Activated T-helper 1 cell treated with Interleukin-2 at 50 U/mL for 16 hours (primary cell): Measurements from ENCODE around the gene WDR64.
"Not testable (repeated sequence)": the region's sequence is repeated elsewhere in the genome, so short reads cannot be mapped to it uniquely, and the experiment has no call there.

Experiments used
- DNase-seq: peaks from one replicate; pipeline ENCODE4 v3.0.0-alpha.2; 2020; ENCODE audit warnings: low read depth

Gene WDR64

DNA sequence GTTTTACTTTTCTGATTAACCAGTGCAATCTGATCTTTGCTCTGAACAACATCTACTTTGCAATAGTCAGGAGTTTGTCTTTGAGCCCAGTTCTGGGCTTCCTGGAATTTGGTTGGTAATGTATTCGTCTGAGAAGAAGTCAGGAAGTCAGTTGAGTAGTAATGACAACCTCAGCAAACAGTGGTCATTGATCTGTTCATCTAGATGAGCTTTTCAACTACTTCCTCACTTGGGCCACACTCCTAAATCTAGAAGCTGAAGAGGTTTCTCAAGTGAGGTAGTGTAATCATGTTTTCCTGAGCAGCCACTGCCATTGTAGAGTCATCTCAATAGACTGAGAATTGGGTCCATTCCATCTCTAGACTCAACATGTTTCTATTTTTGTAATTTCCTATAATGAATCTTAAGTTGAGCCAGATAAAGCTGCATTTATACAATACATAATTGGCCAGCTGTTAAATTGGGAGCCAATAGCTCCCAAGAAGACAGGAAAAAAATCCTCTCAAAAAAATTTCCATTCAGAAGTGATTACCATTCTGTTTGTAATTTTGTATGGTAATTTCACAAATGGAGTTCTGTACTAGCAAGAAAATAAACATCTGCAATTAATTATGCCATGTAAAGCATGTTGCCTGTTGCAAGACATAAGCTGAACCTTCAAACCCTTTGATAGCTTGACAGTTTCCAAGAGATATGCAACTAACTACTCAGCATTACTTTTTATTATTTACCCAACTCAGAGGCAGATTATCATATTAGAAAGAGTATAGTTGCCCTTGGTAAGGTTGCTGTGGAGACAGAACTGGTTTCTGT lies 49.6 kb downstream of the WDR64 start:
- DNase-seq: no peak

DNA sequence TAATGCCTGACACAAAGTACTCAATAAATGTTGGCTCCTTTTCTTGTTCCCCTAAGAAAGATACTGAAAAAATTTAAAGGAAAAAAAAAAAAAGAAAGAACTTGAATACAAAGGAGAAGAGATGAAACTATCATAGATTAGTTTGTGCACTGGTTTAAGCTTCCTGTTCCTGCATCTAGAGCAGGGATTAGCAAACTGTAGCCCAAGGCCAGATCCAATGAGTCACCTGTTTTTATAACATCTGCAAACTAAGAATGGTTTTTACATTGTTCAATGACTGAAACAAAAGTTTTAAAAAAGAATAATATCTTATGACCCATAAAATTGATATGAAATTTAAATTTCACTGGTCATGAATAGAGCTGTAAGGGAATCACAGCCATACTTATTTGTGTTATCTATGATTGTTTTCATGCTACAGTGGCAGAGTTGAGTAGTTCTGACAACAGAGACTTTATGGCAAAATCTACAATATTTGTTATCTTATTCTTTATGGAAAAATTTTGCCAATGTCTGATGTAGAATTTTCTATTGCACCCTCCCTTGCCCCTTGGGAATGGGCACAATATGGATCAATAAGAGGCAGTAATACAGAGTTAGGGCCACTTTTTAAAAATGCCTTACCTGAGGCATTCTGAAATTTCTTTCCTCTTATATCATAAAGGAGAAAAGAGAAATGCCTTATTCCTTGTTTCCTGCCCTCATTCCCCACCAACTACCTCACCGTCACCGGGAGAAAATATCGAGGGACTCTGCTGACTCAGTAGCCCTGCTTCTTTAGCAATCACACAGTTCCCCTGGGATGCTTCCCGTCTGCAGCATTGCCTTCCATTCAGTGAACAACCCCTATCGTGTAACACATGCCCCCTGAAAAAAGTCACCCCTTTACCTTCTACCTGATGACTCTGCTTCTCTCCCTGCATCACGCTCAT lies 50.6 kb downstream of the WDR64 start:
- no peak for DNase-seq

- DNase-seq: not testable (repeated sequence)
Observed at GRCh38 chr1:241703739-241704138, 51.7 kb downstream of the WDR64 start.

DNA sequence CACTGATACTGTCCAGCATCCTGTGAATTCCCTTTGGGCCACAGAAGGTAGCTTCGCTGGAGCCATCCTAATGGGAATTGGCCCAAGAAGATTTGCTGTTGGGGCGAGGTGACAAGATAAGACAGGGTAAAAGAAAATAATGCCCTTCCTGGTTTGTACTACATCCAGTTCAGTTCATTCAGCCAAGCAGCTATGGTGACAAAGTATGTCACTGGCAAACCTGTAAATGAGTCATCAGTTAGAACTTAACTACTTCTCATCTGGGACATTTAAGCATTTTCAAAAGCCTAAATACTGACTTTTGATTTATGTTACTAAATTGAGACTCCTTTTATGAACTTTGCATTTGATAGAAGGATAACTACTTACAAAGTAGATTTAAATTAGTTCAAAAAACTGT lies 54.2 kb downstream of the WDR64 start:
- no peak for DNase-seq

GRCh38 chr1:241706967-241707366 lies 54.9 kb downstream of the WDR64 start:
- no peak for DNase-seq

- no peak for DNase-seq
Observed at GRCh38 chr1:241707442-241707841, 55.4 kb downstream of the WDR64 start.

DNA sequence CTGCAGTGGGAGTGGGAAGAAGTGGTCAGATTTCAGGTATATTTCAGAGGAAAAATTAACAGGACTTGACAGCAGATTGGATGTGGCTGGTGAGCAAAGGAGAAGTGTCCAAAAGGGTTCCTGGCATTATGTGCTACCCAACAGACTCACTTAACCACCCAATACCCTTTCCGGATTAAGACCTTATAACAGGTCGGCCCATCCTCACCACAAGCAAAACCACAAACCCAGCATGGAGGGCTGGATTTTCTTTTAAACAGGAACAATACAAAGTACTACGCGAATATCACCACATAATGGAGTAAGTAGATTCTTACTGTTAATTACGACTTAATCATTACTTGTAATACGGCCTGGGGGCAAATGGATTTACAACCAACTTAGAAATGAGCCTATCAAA lies 59.2 kb downstream of the WDR64 start:
- no peak for DNase-seq

- DNase-seq: no peak
Observed at GRCh38 chr1:241713316-241713715, 61.2 kb downstream of the WDR64 start.

DNA sequence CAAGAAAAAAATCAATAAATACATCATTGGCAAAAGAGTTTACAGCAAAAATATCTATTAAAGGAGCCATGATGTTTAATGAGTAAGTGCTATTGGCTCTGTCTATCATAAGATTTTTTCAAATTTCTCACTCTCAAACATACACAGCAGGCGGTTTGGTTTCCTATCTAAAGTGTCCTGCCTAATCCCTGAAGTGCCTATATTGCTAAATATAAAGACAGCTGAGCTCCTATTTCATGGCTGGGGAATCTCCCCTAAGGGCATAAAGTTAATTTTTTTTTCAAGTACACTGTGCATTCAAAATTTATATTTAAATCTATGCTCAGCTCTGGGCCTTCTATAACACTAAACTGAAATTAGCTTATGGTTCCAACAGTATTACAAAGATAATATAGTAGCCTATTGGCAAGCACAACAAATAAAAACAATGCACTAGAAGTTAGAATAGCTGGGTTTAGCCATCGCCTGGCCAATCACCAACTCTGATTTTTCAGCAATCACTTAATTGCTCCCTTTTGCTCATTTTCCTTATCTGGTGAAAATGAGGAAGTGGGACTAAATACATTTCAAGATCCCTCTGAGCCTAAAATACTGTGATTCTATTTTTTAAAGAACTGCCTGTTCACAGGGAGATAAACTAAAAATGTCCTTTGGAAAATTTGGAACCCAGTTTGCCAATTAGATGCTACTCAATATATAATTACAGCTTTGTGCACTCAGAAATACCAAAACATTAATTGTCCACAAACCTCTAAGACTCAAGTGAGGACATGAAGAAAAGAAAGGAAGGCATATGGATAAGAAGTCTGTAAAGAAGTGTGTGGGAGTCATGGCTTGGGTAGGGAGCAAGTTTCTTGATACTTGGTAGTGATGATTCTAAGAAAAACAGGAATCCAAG lies 62.5 kb downstream of the WDR64 start:
- DNase-seq: no peak

DNA sequence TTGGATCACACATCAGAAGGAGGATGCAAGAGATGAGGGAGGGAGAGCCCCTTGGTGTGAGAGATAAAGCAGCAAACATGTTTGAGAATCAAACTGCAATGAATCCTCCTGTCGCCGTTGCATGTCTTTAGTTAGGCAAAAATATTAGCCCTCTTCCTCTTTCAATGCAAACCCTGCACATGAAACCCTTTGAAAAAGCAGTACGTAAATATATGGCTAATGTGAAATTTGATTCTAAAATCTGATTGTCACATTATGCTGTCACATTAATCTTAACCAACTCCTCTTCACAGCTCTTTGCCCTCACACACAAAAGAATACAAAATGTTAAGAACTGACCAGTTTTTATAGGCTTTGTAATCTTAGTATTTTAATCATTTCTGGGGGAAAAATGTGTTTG lies 63.4 kb downstream of the WDR64 start:
- no peak for DNase-seq

DNA sequence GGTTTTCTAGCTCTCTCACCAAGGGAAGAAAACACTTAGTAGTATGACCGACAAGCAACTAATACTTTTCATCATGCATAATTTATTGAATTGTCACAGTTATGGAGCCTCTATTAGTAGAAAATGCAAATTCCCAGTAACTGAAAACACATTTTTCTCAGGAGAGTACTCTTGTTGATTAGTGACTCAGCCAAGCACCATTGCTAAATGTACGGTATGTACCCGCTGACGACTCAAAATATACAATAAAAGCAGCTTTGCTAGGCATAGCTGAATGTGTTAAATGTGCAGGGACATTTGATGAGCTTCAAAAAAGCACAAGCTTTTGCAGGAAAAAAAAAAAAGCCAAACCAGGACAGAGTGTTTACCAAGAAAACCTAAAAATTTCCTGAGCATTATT lies 63.9 kb downstream of the WDR64 start:
- DNase-seq: no peak

GRCh38 chr1:241716915-241717656 lies 65.0 kb downstream of the WDR64 start:
- DNase-seq: no peak

DNA sequence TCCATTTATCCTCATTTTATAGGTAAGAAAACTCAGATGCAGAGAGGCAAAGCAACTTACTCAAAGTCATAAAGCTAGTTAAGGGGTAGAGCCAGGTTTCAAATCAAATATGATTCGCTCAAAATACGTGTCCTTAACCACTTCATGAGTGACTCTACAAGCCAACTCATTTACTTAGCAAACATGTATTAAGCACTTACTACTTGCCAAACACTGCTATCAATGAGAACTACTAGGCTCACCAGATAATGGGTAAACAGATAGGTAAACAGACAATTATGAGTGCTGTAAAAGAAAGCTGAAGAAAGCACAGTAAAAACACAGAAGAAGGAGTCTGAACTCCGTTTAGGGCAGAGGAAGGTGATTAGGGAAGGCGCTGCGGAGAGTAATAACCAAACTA lies 65.9 kb downstream of the WDR64 start:
- DNase-seq: no peak

GRCh38 chr1:241721011-241721410 lies 68.9 kb downstream of the WDR64 start:
- no peak for DNase-seq

DNA sequence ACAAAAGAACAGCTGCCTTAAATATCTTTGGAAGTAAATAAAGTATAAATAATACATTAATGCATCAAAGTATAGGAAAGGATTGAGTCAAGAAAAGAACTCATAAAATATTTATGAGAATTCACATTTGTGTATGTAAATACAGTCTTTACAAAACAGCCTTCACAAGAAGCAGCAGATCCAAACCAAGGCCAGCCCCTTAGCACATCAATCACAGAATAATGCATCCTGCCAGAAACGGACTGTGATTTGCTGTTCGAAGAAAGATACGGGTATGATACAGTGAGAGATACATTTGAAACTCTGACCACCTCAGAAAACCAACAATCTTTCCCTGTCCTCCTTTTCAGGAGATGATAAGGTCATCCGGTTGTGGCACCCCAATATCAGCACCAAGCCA lies 70.9 kb downstream of the WDR64 start:
- DNase-seq: no peak

GRCh38 chr1:241724741-241725356 lies 72.8 kb downstream of the WDR64 start:
- DNase-seq: no peak

GRCh38 chr1:241730031-241730430 lies 78.0 kb downstream of the WDR64 start:
- DNase-seq: no peak

GRCh38 chr1:241733899-241734298 lies 81.8 kb downstream of the WDR64 start:
- DNase-seq: no peak

DNA sequence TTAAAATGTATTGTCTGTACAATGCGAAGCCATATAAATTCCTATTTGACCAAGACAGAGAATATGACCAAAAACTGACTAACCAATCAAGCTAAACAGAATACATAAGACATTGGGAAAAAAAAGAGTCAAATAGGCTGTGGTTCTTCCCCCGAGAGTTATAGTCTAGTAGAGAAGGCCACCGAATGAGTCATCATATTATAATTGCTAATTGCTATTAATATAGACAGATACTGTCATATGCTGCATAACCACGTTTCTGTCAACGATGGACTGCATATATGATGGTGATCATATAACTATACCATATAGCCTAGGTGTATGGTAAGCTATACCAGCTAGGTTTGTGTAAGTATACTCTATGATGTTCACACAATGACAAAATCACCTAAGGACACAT lies 82.5 kb downstream of the WDR64 start:
- DNase-seq: no peak

DNA sequence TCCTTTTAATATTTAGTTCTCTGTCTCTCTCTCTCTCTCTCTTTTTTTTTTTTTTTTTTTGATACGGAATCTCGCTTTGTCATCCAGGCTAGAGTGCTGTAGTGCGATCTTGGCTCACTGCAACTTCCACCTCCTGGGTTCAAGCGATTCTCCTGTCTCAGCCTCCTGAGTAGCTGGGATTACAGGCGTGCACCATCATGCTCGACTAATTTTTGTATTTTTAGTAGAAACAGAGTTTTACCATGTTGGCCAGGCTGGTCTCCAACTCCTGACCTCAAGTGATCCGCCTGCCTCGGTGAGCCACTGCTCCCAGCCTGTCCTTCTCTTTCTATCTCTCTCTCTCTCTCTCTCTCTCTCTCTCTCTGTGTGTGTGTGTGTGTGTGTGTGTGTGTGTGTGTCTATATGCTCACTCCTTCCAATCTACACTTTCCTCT lies 83.4 kb downstream of the WDR64 start:
- not testable (repeated sequence) for DNase-seq

GRCh38 chr1:241736387-241736786 lies 84.3 kb downstream of the WDR64 start:
- DNase-seq: no peak
